Aorta (tissue), 5 donors: ENCODE data around the gene PPME1. TPM values are rescaled to one million over a fixed set of nuclear protein-coding genes. Genes with fewer than 3 reads are reported as not detected.

Experiments
- ATAC-seq: fragments of 200-7000 bp; cut with Tn5 transposase; one replicate; pipeline ENCODE4 v1.9.1; 2022; ENCODE audit warnings: moderate library complexity; ENCODE audit not compliant: low FRiP score
- DNase-seq, 2 donors: peaks; one replicate each; pipeline ENCODE4 v3.0.0-alpha.2; 2020
- H3K27ac ChIP-seq, 2 donors: one replicate each; pipeline ENCODE4 v1.5.1; 2013; ENCODE audit warnings: low read length in 2 of 2, mild to moderate bottlenecking in 2 of 2, moderate library complexity in 2 of 2, control low read depth in 1 of 2, inconsistent platforms in 1 of 2, low read depth in 1 of 2
- H3K27me3 ChIP-seq, 2 donors: one replicate each; pipeline ENCODE4 v1.6.1; 2013; ENCODE audit warnings: control low read depth in 1 of 2, low read length in 1 of 2, mild to moderate bottlenecking in 1 of 2, moderate library complexity in 1 of 2; ENCODE audit not compliant: insufficient read depth in 2 of 2, control insufficient read depth in 1 of 2
- H3K36me3 ChIP-seq, 2 donors: one replicate each; pipeline ENCODE4 v1.6.1; 2013; ENCODE audit warnings: control low read depth in 1 of 2, low read length in 1 of 2, mild to moderate bottlenecking in 1 of 2; ENCODE audit not compliant: insufficient read depth in 2 of 2, control insufficient read depth in 1 of 2
- H3K4me1 ChIP-seq, 2 donors: one replicate each; pipeline ENCODE4 v1.6.1; 2013; ENCODE audit warnings: low read length in 2 of 2, control low read depth in 1 of 2, mild to moderate bottlenecking in 1 of 2, moderate library complexity in 1 of 2; ENCODE audit not compliant: insufficient read depth in 2 of 2, control insufficient read depth in 1 of 2
- H3K4me3 ChIP-seq, 2 donors: one replicate each; pipeline ENCODE4 v1.5.1; 2013; ENCODE audit warnings: low read length in 2 of 2, control low read depth in 1 of 2, mild to moderate bottlenecking in 1 of 2
- H3K9me3 ChIP-seq: one replicate; pipeline ENCODE4 v1.6.1; 2013; ENCODE audit warnings: mild to moderate bottlenecking, low read length; ENCODE audit not compliant: control insufficient read depth
- WGBS, 2 donors: extraction: QIAGEN DNeasy Blood & Tissue Kit; methylation state at CpG; one replicate each; pipeline ENCODE4 v1.1.7; 2013; 5-methylcytosine and 5-hydroxymethylcytosine counted together
- intact Hi-C, 2 donors: fragments of 100-400 bp; cut with DNase I; formaldehyde crosslinking; loops; one replicate each; pipeline versions ENCODE4 v1.14.2 to v1.15.0; 2022
- polyA plus RNA-seq, 2 donors: library from polyadenylated mRNA; stranded (reverse); fragments of 200-250 nt; gene quantifications; one replicate each; pipeline ENCODE4 v1.2.3, GENCODE V29; 2013
- total RNA-seq, 2 donors: library from RNA; stranded (reverse); fragmentation: NEBNext Ultra II Directional; extraction: Animal tissue kit (Norgen Biotek cat#: 25700); gene quantifications; one replicate each; pipeline ENCODE4 v1.2.1, GENCODE V29; 2021
- donor health status: healthy with polysubstance abuse.
- donor health status: Bipolar disorder and iron deficiency.
- donor health status: DM: no; HTN: no; CAD: no.
- donor health status: DM: no; HTN: no; CAD: no.
- donor health status: DM: yes; HTN: yes; CAD: no.

PPME1 gene
- total and polyA plus RNA-seq, 4 donors = 17.2 to 43.2 (median 29.2) TPM

GRCh38 chr11:74147199-74147929 lies 23.7 kb upstream of the PPME1 start:
- Histone ChIP-seq H3K27me3 (no peaks in the 10 kb centered on the region), H3K27ac (no peak overlapping the region), H3K9me3 (no peaks in the 10 kb centered on the region), H3K4me3 (no peak overlapping the region), H3K4me1 (no peaks in the 10 kb centered on the region), H3K36me3 (no peaks in the 10 kb centered on the region)
- DNase-seq (no peak), ATAC-seq (no peak)
- 93 to 97% methylated on average over 5 of the region's 5 CpGs for WGBS, 2 donors
- intact Hi-C loops = no loop called here

- H3K4me3 ChIP-seq = no peak overlapping the region
- DNase-seq (no peak), ATAC-seq (no peak)
- no peaks in the 10 kb centered on the region for H3K36me3 ChIP-seq
- H3K27me3 ChIP-seq = no peaks in the 10 kb centered on the region
- no peak overlapping the region for H3K27ac ChIP-seq
- no peaks in the 10 kb centered on the region for H3K9me3 ChIP-seq
- peaks cover 0 to 4% of the 10 kb centered on the region in 2 donors for H3K4me1 ChIP-seq
- intact Hi-C loops = no loop called here
These were observed 17.9 kb upstream of the PPME1 start for GRCh38 chr11:74153224-74153623.

- 88% methylated on average over 1 of the region's 1 CpG for WGBS, 2 donors
- Histone ChIP-seq H3K9me3 (no peaks in the 10 kb centered on the region), H3K27ac (no peak overlapping the region), H3K4me3 (no peak overlapping the region), H3K36me3 (no peaks in the 10 kb centered on the region), H3K27me3 (no peaks in the 10 kb centered on the region), H3K4me1 (peaks cover 0 to 4% of the 10 kb centered on the region in 2 donors)
- ATAC-seq = no peak
- DNase-seq = no peak
- intact Hi-C loops = no loop called here
These were observed 16.3 kb upstream of the PPME1 start for GRCh38 chr11:74154620-74155281.

- ATAC-seq (no peak), DNase-seq (no peak)
- no peaks in the 10 kb centered on the region for H3K9me3 ChIP-seq
- H3K4me3 ChIP-seq = no peak overlapping the region
- peaks cover 0 to 4% of the 10 kb centered on the region in 2 donors for H3K4me1 ChIP-seq
- no peak overlapping the region for H3K27ac ChIP-seq
- H3K36me3 ChIP-seq = no peaks in the 10 kb centered on the region
- H3K27me3 ChIP-seq = no peaks in the 10 kb centered on the region
- WGBS, 2 donors = 71 to 73% methylated on average over 1 of the region's 1 CpG
- intact Hi-C loops = no loop called here
These were observed 13.9 kb upstream of the PPME1 start for GRCh38 chr11:74157169-74157568.

- Histone ChIP-seq H3K9me3 (no peaks in the 10 kb centered on the region), H3K27me3 (no peaks in the 10 kb centered on the region), H3K4me1 (peaks cover 0 to 3% of the 10 kb centered on the region in 2 donors), H3K27ac (no peak overlapping the region), H3K4me3 (no peak overlapping the region), H3K36me3 (no peaks in the 10 kb centered on the region)
- DNase-seq (no peak), ATAC-seq (no peak)
- intact Hi-C loops = no loop called here
These were observed 11.4 kb upstream of the PPME1 start for GRCh38 chr11:74159642-74160041.

GRCh38 chr11:74162681-74163467 lies 8.2 kb upstream of the PPME1 start:
- intact Hi-C loops = no loop called here
- Histone ChIP-seq H3K4me1 (no peaks in the 10 kb centered on the region), H3K36me3 (no peaks in the 10 kb centered on the region), H3K27me3 (no peaks in the 10 kb centered on the region), H3K4me3 (no peak overlapping the region), H3K27ac (no peak overlapping the region), H3K9me3 (no peaks in the 10 kb centered on the region)
- 72 to 84% methylated on average over 2 of the region's 2 CpGs for WGBS, 2 donors
- DNase-seq = no peak
- no peak for ATAC-seq

GRCh38 chr11:74168838-74169237 lies 2.3 kb upstream of the PPME1 start:
- Histone ChIP-seq H3K9me3 (no peaks in the 10 kb centered on the region), H3K36me3 (no peaks in the 10 kb centered on the region), H3K4me1 (peaks cover 0 to 12% of the 10 kb centered on the region in 2 donors), H3K4me3 (no peak overlapping the region), H3K27me3 (no peaks in the 10 kb centered on the region), H3K27ac (no peak overlapping the region)
- ATAC-seq (no peak), DNase-seq (no peak)
- WGBS, 2 donors = 63 to 67% methylated on average over 3 of the region's 3 CpGs
- intact Hi-C loops = no loop called here

GRCh38 chr11:74169738-74170458 lies 1.2 kb upstream of the PPME1 start:
- H3K27ac ChIP-seq = no peak overlapping the region
- intact Hi-C loops = loop anchor here in 1 of 2 donors (2.0 kb wide), 1 partner anchor 323 kb away; the partner anchor contains the start of gene LIPT2
- no peak for DNase-seq
- no peak for ATAC-seq
- no peaks in the 10 kb centered on the region for H3K27me3 ChIP-seq
- WGBS, 2 donors = 11 to 12% methylated on average over 9 of the region's 9 CpGs
- H3K4me3 ChIP-seq = peak overlapping the region; percentile 82 to 90
- peaks cover 0 to 17% of the 10 kb centered on the region in 2 donors for H3K4me1 ChIP-seq
- no peaks in the 10 kb centered on the region for H3K9me3 ChIP-seq
- no peaks in the 10 kb centered on the region for H3K36me3 ChIP-seq
